HG03575 (cell line): ENCODE measurements around the gene ETS2.

Experiments
- ATAC-seq: cut with Tn5 transposase; IDR thresholded peaks from one replicate; pipeline ENCODE4 v1.9.1; 2021; ENCODE audit not compliant: unreplicated experiment, insufficient number of reproducible peaks, low FRiP score; ENCODE audit errors: extremely low read depth

ETS2 gene

DNA sequence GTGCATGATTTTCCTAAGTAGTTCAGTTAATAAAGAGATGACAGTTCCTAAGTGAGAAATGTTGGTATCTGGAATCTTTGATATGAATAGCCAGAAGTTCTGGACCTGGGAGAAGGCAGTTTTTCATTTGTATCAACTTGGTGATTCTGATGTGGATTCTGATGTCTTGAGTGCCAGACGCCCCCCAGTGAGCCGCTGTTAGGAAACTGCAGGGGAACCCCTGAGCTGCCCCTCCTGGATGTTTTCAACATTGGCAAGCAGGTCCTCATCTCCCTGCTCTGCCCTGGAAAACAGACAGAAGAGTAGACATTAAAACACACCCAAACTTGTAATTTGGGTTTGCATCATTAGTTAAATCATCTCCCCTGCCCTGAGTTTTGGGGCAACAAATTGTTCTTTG lies 7.4 kb downstream of the ETS2 start:
- ATAC-seq: no peak

DNA sequence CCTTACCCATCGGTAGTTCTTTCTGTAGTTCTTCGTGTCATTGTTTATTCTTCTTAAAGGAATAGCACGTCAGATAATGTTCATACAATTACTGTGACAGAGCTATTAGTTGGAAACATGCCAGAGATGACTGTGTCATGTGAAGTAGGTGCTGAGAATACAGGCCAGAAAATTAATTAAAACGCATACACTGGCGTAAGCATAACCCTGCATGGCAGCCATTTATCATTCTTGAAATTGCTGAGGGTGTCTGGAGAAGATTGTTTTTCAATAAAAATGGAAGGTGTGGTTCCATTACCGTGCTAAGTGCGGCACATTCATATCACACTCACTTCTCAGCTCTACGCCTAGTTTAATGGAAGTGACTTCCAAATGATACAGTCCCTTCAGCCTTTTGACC lies 7.8 kb downstream of the ETS2 start:
- no peak for ATAC-seq

DNA sequence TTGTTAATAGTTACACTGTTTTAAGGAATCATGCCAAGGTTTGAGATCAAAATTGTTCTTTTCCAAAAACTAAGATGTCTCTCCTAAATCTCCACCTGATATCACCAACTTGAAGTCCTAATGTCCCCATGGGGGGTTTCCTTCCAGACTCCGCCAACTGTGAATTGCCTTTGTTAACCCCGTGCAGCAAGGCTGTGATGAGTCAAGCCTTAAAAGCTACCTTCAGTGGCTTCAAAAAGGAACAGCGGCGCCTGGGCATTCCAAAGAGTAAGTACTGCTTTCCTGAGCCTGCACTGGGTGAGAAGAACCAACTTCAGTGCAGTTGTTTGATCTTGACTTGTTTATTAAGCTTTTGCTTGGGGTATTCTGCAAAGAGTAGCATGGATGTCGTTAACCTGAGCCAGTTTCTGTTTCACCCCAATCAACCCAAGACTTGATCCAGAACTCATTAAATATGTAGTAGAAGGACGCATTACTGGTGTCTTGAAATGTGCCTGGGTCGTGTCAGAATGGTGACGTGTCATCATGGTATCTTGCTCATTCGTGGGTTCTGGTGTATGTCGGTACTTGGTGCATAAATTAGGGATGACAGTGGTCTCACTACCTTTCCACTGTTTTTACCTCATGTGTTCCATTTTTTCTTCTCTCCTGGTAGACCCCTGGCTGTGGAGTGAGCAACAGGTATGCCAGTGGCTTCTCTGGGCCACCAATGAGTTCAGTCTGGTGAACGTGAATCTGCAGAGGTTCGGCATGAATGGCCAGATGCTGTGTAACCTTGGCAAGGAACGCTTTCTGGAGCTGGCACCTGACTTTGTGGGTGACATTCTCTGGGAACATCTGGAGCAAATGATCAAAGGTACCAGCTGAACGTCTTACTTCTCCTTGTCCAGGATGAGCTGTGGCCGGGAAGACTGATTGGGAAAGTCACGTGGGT lies 8.7 kb downstream of the ETS2 start:
- no peak for ATAC-seq

DNA sequence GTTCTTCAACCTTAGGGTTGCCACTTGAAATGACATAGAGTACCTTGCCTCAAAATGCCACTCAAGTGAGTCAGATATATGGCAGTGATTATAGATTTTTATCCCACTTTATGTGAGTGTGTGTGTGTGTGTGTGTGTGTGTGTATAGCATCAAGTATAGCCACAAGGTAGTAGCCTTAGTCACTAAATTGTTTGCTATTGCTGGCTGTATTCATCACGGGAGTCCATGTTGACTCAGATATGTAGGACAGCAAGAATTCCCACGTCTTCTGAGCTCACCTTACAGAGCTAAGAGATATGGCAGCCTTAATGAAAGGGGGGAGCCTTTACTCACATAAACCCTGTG lies 9.3 kb downstream of the ETS2 start:
- no peak for ATAC-seq

DNA sequence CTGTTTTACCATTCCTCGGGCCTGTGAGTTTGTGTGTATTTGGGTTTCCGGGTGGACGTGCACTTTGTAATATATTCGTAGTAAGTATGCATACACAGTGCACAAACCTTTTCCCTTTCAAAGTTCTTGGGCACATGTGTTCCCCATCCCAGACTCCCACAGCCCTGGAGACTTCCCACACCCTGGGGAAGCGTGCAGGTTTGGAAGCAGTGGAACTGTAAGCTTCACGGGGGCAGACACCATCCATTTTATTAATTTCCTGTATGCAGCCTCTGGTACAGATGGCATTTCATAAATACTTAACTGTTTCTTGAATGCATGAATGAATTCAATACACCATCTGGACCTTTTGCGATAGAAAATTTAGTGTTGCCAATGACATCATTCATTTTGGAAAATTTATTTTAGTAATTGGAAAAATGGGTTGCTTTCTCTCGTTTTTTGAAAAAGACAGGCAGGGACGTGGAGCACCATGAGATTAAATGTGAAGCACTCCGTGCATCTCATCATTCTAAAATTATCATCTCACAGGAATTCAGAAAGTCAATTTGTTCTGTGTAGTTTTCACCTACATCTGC lies 10.8 kb downstream of the ETS2 start:
- ATAC-seq: no peak

DNA sequence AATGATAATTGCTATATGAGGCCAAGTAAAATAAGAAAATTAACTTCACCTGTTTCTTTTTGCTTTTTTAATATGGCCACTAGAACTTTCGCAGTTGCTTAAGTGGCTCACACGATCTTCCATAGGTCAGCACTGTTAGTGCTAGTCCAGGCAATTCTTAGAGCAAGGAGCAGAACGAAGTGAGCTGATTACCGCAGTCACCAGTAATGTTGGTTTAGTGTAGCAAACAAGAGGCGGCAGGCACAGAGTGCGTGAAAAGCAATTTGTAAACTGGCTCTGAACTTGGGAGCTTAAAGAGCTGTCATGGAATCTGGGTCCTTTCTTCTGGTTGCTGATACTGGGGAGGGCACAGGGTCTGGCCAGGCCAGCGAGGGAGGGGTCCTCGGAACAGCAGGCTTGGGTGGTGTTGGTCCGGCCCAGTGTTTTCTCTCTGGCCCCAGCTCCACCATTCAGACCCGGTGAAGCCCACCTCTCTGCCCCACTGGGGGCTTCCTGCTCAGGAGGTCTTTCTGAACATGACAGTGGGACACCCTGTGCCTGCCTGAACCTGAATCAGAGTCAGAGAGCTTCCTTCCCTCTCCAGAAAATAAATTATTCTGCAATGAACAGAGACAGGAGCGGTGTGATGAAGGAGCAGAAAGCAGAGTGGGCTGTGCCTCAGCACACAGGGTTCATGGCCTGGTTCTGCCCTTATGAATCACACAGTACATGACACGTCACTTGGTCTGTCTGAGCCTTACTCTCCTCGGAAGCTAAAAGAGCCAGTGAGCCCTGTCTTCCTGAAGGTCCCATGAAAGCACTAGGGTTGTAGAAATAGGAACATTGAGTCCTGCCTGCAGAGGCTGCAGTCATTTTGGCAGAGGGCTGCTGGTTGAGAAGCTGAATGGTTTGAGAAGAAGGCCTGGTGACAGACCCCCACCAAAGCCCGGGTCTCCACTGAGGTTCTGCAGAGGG lies 11.9 kb downstream of the ETS2 start:
- ATAC-seq: no peak

DNA sequence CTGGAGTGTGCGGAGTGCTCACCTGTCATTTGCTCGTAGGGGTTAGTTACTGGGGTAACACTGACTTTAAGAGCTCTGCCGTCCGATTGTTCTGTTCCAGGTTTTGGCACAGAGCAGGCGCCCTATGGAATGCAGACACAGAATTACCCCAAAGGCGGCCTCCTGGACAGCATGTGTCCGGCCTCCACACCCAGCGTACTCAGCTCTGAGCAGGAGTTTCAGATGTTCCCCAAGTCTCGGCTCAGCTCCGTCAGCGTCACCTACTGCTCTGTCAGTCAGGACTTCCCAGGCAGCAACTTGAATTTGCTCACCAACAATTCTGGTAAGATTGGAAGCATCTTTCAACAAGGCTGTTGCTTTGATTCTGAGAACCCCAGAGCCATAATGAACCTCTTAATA lies 12.6 kb downstream of the ETS2 start:
- ATAC-seq: no peak

DNA sequence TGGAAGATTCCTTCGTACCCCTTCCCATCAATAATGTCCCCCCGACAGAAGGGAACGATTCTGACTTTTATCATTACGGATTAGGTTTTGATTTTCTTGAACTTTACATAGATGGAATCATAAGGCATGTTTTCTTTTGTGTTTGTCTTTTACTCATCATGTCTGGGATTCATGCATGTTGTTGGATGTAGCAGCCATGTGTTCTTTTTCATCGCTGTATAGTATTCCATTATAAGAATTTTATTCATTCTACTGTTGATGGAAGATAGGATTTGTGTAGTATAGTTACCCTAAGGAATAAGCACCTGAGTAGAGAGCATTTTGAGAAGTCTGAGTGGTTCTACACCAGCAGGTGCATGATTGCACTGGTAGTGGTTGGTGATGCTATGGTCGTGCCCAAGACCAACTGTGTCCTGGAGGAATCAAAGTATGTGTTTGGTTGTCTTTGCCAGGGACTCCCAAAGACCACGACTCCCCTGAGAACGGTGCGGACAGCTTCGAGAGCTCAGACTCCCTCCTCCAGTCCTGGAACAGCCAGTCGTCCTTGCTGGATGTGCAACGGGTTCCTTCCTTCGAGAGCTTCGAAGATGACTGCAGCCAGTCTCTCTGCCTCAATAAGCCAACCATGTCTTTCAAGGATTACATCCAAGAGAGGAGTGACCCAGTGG lies 13.5 kb downstream of the ETS2 start:
- ATAC-seq: no peak

DNA sequence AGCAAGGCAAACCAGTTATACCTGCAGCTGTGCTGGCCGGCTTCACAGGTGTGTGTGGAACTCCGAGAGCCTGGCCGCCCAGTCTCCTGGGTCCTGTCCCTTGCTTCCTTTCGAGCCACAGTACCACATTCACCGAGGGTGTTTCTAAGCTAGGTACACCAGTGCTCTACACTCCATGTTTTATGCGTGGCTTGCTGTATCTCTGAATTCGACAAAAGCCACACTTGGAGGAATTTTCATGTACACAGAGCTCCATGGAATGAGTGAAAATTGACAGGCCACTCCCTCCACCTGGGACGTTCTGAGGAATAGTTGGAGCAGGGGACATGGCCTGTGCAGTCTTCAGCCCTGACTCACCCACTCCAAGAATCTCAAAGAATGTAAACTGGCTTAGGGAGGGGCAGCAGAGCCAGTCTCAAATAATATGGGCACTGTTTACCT lies 14.0 kb downstream of the ETS2 start:
- no peak for ATAC-seq

DNA sequence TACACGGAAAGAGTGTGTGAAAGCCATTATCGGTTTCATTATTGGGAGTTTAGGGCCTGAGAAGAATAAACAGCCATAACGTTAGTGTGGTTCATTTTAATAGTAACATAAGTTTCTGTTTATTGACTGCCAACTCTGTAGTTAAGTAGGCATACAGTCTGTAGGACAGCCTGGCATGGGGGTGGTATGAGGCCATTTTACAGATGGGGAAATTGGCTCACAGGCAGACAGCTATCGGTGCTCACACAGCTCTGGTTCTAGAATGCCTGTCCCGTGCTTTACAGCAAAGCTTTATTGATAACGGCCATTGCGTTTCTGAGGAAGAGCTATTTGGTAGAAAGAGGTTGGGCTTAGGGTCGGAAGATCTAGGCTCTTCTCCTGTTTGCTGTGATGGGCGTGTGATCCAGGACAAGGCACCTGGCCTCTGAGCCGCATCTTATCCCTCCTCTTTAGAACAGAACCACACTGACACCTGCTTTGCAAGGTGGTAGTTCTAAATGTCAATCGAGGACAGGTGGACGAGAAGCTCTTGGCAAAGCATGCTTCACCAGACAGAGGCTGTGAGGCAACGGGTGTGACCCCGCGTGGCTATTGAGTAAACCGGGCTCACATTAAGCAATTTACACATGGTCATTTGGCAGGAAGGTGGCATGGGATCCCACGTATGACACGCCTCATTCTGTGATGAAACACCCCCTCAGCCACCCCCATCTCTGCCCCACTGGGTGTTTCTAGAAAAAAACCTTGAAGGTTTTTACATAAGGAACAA lies 14.9 kb downstream of the ETS2 start:
- ATAC-seq: no peak

DNA sequence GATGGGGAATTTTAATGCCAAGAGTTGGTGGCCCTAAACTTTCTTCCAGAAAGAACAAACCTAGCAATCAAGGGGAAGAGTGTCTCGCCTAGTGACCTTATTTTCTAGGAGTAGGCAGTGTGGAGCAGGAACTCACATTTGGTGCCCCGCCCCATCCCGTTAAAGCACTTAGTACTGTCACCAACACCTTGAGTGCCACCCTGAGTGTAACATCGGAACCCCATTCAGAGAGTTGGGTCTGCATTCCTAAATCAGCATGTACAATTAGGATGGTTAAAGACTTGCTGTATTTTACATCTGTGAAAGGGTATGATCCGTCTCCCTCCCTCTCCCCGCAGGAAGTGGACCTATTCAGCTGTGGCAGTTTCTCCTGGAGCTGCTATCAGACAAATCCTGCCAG lies 15.5 kb downstream of the ETS2 start:
- no peak for ATAC-seq

DNA sequence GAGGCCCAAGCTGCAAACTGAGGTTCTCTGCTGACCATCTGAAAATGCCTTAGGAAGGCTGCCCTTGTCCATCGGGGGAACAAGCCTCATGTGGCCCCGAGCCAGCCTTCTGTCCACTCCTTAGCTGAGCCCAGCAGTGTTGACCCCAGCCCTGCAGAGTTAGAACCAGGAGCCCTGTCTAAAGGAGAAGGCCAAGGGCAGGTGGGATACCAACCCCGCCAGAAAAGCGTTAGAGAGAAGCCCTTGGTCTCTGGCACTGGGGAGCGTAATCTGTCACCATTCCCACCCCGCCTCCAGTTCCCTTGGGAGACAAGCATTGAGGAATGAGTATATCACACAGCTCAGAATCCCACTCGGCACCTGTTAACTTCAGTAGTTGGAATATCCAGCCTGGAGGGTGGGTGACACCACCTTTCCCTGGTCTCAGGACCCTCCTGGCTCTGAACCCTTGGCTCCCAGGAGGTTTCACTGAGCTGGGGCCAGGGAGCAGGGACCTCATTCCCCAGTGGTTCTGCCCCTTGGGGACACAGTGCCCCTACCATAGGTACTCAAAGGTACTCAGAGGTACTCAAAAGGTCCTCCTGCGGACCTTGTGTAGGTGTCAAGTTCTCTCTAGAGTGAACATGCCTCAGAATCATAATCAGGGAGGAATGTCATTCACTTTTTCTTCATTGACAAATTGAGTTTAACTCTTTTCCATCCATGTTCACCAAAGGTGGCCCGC lies 16.4 kb downstream of the ETS2 start:
- no peak for ATAC-seq

DNA sequence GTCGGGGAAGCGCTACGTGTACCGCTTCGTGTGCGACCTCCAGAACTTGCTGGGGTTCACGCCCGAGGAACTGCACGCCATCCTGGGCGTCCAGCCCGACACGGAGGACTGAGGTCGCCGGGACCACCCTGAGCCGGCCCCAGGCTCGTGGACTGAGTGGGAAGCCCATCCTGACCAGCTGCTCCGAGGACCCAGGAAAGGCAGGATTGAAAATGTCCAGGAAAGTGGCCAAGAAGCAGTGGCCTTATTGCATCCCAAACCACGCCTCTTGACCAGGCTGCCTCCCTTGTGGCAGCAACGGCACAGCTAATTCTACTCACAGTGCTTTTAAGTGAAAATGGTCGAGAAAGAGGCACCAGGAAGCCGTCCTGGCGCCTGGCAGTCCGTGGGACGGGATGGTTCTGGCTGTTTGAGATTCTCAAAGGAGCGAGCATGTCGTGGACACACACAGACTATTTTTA lies 17.1 kb downstream of the ETS2 start:
- ATAC-seq: no peak

DNA sequence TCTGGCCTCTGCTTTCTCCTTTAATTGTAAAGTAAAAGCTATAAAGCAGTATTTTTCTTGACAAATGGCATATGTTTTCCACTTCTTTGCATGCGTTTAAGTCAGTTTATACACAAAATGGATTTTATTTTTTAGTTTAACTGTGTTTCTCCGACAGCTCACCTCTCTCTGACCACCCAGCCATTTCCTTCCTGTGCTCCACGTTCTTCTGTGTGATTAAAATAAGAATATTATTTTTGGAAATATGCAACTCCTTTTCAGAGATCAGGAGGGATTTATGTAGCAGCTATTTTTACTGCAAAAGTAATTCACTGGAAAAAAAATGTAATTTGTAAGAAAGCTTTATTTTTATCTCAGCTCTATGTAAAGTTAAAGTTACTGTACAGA lies 18.0 kb downstream of the ETS2 start:
- no peak for ATAC-seq

DNA sequence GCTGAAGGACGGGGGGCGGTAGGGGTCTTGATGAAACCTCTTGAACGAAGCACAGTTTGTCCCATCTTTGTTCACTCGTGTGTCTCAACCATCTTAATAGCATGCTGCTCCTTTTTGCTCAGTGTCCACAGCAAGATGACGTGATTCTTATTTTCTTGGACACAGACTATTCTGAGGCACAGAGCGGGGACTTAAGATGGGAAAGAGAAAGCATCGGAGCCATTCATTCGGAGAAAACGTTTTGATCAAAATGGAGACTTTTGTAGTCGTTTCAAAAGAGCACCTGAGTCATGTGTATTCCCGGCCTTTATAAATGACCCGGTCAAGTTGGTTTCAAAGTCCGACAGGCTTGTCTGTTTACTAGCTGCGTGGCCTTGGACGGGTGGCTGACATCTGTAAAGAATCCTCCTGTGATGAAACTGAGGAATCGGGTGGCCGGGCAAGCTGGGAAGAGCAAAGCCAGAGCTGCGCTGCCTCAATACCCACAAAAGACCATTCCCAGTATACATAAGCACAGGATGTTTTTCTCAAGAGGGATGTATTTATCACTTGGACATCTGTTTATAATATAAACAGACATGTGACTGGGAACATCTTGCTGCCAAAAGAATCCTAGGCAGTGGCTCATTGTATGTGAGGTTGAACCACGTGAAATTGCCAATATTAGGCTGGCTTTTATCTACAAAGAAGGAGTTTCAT lies 18.5 kb downstream of the ETS2 start:
- ATAC-seq: no peak

DNA sequence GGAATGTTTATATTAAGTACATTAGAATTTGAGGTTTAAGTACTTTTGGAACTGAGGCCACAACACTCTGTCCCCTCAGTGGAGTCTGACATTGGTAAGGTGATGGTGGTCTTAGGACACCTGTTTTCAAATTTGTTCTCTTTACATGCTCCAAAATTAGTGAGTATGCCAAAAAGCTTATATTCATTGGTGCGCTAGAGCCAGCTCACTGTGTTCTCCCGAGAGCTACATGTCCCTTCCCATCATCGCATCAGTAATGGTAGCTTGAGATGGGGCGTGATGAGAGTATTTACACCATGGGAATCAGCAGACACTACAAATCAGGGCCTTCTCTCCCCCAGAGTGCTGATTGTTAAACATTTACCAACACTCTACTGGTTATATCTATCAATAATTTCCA lies 19.5 kb downstream of the ETS2 start:
- ATAC-seq: no peak

DNA sequence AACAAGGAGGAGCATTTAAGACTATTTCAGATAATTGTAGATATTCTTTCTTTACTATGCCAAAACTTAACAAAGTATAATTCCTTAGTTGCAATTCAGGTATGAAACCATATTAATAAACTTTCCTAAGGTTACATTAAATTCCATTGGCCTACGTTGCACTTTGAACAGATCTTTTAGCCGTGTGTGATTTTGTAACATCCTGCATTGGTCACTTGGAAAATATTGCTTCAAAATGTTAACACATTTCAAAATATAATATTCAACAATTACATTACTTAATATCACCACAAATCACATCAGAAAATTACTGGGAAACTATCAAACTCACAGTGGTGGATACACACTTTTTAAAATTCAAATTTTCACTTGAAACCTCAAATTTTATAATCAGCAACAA lies 20.2 kb downstream of the ETS2 start:
- no peak for ATAC-seq
